HG02759 (cell line): ENCODE measurements around the gene STRA6.
"Not testable (repeated sequence)": the region's sequence is repeated elsewhere in the genome, so short reads cannot be mapped to it uniquely, and the experiment has no call there.

Experiments used
- ATAC-seq: cut with Tn5 transposase; IDR thresholded peaks from one replicate; pipeline ENCODE4 v1.9.1; 2021; ENCODE audit warnings: mild to moderate bottlenecking, moderate library complexity; ENCODE audit not compliant: unreplicated experiment

STRA6 gene

DNA sequence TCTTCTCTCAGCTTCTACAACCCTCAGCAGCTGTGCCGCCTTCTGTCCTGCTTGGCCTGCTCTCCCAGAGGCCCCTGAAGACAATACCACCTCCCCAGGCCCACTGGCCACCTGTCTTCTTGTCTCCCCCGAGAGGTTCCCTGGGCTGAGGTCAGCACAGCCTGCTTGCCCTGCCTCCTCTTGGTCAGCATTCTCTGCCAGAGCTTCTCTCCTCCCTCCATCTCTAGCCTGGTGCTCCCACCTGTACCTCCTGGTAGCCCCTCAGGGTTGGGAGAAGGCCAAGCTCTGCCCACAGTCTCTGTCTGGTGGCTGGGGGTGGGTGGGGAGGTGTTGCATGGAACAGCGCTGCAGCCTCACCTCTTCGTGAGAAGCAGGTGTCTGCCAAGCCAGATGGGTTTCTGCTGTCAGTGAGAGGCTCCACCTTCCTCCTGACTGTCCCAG lies 34.7 kb downstream of the STRA6 start:
- ATAC-seq, result no peak

DNA sequence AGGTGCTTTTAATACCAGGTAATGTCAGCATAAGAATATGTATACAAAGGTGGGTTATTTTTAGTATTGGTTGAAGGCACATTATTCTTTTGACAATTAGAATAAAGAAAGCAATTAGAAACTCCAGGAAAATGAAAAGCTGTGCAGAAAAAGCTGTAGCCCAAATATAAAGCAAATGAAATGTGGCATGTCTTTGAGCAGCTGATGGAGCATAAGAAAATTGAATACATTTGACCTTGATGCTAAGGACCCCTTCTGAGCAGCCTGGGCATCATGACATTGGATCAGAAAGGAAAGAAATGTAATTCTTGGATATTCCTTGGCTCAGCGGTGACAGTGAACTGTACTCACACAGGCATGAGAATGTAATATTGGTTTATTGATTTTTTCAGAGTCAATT lies 37.1 kb downstream of the STRA6 start:
- ATAC-seq, result no peak

DNA sequence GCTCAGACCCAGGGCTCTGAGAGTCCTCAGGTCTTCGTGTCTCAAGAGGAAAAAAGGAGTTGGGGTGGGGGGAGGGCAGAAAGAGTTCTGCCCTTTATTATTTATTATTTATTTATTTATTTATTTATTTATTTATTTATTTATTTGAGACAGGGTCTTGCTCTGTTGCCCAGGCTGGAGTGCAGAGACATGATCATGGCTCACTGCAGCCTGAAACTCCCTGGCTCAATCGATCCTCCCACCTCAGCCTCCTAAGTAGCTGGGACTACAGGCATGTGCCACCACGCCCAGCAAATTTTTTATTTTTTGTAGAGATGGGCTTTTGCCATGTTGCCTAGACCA lies 40.4 kb downstream of the STRA6 start:
- ATAC-seq, result not testable (repeated sequence)

DNA sequence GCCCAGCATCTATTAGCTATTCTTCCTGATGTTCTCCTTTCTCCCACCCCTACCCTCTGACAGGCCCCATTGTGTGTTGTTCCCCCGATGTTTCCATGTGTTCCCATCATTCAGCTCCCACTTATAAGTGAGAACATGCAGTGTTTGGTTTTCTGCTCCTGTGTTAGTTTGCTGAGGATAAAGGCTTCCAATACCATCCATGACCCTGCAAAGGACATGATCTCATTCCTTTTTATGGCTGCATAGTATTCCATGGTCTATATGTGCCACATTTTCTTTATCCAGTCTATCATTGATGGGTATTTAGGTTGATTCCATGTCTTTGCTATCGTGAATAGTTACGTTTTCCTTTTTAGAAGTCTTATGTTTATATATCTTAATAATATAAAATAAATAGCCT lies 42.2 kb downstream of the STRA6 start:
- ATAC-seq, result not testable (repeated sequence)

DNA sequence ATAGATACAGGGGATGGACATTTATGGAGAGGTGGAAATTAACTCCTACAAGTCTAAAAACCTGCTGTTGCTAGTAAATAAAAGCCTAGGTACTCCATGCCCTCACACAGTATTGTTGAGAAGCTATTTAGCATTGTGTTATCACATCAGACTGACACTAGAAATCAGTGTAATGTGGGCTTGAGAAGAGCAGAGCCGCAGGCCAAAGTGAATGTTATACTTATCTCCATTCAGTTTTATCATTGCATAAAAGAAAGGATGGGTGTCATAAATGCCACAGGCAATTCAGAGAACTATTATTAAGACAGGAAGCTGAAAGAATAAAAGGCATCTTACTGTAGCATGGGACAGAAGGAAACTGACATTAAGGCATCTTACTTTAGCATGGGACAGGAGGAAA lies 42.8 kb downstream of the STRA6 start:
- no peak for ATAC-seq

DNA sequence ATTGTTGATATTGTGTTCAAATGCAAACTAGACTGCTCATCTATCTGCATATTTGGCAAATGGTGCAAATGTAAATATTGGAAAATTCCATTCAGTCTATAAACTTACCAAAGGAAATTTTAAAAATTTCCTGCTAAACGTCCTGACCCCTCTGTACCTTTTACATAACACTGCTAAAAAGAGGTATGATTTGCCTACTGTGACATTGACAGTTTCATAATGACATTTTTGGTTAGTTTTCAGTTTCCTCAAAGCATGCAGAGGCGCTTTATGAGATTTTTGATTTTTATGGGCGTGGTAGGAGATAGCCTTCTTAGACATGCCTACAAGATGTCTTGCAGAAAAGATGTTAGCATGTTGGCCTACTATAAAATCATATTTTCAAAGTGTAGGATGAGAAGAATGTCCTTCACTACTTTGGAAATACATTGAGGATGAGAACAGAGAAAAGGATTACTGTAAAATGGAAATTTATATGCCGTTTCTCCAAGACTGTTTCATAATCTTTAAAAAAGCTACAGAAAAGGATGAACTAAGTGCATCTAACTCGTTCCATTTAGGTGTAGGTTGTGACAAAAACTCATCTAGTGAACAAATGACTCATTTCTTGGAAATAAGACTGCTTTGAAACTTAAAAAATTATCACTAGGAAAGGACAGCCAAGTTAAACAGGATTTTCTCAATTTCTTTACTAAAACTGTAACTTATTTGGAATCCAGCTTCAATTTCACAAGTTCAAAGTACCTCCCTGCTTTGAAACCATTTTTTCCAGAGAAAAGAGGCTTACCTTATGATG lies 43.5 kb downstream of the STRA6 start:
- peak; percentile 54 for ATAC-seq

DNA sequence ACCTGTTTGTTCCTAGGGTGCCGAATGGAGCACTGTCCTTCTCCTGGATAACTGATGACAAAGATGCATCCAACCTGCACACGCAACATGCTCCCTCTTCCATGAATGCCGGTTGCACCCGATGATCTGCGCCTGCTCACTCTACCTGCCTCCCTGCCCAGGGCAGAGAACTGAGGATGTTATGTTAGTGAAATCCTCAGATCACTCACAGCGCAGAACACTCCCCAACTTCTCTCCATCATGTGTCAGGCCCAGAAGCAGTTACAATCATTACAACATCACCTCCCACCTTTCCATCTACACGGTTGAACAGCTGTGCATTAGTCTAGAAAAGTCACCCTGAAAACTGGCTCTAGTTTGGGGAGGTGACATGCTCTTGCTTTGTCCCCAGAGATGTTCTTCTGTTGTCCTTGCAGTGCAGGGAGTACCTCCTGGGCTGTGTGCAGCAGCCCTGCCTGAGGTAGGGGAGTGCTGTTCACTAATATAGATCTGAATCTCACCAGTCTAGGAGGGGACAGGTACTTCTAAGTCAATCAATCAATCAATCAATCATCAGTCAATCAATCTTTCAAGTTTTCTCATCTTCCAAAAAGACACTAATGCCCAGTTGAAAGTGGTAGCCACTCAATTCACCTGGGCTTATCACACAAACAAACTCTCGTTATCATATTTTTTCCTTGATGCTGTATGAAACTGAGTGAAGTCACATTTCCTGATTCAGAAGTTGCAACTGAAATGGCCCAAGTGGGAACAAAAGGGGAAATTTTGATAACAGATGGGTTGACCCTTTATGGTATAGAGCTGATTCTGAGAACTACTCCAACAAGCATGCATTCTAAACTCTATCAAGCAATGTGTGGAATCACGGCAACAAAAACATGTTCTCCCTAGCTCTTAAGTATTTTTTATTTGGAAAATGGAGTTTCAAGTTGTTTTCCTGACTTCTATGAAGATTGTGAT lies 44.4 kb downstream of the STRA6 start:
- ATAC-seq, result no peak

DNA sequence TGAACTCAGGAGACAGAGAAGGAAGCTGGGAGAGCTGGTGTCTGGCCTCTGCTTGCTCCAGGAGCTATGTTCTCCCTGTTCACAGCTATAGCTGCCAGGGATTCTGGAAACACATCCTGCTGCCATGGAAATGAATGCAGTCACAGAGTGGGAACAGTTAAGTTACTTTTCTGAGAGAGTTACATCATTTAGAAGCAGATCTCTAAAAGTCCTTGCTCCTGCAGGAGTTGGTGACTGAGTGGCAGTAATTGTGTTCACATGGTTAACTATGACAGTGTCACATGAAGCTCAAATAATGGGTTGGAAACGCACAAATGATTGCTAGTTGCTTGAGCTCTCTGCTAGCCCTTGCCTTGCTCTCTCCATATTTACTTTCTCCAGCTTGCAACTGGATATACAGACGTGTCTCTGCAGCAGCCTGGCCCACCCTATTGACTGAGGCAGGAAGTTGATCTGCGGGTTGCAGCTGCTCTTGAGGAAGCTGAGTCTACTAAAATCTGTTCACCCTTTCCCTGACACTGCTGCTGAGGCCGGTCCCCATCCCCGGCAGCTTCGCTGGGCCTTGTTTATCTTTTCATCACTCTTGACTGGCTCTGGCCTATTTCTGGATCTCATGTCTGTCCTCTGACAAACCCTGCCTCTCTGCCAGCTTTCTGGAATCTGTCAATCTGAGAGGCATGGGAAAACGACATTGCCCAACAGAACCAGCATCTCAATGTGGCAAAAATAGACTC lies 45.7 kb downstream of the STRA6 start:
- no peak for ATAC-seq

DNA sequence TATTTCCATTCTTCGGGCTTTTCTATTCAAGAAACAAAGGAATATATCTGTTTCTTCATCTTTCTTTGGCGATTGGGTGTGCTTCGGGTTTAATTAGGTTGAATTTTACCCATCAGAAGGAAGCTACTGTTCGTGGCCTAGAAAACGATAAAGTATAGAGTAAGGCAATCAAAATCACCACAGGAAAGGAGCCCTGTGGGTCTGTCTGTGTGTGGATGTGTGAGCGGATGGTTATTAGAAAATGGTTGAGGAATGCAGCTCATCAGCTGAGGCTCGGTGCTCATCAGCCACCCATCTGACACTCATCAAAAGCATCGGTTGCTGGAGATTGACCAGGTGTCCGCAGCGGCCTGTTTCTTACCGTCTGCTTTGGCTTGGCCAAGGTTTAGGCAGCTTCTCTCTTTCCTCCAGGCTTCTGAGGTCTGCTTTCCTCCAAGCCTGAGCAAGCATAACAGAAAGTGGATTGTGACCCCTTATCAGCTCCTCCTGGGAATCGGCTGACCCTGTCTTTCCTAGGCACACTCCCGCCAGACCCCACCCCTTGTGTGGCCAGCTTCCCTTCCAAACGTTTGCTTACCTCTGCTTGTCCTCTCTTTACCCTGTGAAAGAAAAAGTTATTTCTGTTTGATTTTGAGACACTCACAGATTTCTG lies 46.7 kb downstream of the STRA6 start:
- no peak for ATAC-seq

DNA sequence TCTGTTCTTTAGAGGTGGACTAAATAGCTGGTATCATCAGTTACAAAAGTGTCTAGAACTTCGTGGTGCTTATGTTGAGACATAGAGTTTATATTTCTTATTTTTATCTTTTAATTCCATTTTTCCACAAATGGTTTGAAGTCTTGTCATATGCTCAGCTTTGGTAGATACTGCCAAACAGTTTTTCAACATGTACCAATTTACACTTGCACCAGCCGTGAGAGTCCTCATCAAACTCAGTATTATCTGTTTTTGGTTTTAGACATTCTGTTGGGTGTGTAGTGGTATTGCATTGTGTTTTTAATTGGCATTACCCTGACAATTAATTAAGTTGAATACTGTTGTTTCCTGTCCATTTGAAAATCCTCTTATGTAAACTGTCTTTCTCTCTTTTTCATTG lies 55.5 kb downstream of the STRA6 start:
- ATAC-seq, result no peak

DNA sequence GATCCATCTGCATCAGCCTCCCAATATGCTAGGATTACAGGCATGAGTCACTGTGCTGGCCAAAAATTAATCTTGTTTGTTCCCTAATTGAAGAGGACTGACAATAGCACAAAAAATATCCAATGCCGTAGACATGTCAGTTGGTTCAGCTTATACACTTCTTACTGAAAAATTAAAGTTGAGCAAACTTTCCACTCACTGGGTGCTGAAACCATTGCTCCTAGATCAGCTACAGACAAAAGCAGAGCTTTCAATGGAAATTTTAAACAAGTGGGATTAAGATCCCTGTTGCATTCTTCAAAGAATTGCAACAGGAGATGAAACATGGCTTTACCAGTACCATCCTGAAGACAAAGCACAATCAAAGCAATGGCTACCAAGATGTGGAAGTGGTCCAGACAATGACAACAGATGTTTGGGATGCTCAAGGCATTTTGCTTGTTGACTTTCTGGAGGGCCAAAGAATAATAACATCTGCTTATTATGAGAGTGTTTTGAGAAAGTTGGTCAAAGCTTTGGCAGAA lies 56.2 kb downstream of the STRA6 start:
- no peak for ATAC-seq

DNA sequence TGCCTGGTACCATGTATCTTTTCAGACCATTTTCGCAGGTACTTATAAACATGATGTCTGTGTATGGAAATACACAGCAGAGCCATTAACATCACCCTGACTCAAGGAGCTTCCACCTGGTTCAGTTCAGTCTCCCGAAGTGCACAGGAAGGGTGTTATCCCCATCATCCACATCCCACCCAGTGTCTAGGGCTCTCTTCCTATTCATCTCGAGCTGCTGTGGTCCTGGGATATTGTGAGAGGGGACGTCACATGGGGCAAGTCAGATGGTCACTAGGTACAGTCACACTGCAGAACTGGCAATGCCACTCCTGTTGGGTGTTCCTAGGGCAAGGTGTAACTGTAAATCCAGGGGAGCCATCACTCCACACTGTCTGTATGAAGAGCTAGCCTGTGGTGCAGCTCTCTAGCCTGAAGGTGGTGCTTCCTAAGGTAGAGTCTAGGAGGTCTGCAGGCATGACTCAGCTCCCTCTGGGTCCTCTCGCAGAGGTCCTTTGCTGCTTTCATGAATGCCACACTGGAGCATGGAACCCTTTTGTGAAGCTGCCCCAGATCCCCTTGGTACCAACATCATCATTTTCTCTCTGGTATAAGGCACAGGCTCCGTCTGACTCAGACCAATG lies 58.3 kb downstream of the STRA6 start:
- no peak for ATAC-seq

DNA sequence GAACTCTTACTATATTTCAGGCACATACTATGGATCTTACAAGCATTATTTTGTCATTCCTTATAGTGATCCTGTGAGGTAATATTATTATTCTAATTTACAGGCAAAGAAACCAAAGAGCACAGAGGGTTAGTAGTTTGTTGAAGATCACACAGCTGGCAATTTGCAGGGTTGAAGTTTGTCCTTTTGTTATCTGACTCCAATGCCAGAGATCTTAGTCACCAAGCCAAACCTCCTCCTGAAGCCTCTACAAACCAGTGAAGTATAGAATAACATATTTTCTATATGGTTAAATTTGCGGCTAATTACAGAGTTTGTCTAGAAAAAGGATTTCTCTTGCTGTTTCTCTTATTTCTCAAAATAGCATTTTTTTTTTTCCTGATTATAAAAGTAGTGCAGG lies 61.0 kb downstream of the STRA6 start:
- ATAC-seq, result no peak

DNA sequence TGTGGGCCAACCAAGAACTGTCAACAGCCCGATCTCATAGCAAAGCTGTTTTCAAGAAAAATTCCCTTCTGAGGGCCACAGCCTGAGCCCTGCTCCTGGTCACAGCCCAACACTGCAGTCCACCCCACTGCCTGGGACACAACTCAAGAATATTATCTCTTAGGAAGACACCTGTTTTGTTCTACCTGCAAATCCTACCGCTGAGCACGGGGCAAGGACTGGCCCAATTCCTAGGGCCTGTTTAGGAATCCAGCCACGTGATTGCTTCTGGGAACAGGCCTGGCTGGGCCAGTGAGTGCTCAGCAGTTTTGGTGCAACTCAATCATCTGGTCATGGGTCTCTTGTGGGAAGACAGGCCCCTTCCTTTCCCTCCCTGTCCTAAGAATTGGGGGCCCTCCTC lies 63.9 kb downstream of the STRA6 start:
- ATAC-seq, result no peak

DNA sequence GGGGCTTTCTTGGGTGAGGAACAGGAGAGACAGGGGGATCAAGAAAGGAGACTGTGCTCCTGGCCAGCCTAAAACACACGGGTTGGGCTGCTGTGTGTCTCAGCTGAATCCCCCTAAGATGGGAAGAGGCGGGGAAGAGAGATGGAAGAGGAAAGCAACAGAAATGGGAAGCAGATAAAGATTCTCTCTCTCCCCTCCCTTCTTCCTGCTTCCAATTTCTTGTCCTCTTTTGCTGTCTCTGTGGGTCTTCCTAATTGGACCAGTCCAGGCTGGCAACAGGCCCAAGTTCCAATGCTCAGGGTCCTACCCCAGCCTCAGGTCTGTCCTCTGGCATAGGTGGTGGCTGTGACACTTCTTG lies 65.1 kb downstream of the STRA6 start:
- no peak for ATAC-seq

DNA sequence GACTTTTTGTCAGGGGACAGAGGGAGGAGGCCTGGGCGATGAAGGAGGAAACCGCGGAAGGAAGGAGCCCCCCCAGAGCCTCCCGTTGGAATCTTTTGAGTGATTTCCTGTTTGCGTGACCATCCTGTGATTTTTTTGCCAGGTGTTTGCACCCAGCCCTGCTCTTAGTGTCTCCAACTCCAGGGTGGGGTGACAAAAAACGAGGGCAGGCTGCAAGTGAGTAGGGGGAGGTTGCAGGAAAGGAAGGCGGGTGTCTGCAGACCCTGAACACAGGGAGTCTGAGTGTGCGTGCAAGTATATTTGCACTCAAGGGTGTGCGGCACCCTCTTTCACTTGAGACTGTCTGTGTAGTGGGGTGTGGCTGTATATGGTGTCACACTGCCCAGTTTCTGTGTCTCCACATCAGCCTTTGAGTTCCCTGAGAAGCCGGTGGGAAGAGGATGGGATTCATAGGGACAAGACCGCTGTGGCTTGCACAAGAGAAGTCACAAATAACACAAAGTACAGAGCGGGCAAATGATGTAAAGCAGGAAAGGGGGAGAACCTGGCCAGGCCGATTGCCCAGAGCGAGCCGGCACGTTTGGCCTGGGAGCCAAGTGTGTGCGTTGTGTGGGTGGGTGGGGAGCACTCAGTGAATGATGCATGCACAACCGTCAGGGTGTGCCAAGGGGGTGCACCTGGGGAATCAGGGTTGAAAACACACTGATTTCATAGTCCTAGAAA lies 65.6 kb downstream of the STRA6 start:
- no peak for ATAC-seq

DNA sequence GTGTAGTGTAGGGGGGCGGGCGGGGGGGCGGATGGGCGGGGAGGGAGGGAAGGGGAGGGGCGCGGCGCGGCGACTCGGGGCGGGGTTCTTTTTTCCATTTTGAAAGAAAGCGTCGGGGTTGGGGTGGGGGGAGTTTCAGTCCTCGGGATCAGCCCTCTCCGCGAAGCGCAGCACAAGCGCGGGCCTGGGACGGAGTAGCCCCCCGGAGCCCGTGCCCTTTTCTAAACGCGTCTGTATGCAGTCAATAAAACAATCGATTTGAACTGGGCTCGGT lies 66.1 kb downstream of the STRA6 start:
- ATAC-seq, result no peak

DNA sequence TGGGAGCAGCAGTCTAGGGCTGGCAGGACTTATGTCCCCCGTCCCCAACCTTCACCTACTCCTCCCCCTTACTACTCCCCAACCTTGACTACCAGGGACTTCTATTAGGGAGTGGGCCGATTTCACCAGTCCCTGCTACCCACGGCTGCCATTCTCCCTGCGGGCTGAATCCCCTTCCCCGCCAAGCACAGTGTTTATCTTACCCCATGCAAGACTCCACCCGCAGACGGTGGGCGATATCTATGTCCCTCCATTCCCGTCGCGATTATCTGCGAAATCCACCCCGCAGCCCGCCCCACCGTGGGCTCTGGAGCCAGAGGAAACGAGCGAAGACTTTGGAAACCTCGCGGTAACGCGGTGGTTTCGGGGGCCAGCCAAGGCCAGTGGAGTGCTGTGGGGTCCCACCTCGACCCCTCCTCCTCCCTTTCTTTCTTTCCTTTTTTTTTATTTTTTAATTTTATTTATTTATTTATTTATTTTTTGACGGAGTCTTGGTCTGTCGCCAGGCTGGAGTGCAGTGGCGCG lies 67.5 kb downstream of the STRA6 start:
- ATAC-seq, result no peak

DNA sequence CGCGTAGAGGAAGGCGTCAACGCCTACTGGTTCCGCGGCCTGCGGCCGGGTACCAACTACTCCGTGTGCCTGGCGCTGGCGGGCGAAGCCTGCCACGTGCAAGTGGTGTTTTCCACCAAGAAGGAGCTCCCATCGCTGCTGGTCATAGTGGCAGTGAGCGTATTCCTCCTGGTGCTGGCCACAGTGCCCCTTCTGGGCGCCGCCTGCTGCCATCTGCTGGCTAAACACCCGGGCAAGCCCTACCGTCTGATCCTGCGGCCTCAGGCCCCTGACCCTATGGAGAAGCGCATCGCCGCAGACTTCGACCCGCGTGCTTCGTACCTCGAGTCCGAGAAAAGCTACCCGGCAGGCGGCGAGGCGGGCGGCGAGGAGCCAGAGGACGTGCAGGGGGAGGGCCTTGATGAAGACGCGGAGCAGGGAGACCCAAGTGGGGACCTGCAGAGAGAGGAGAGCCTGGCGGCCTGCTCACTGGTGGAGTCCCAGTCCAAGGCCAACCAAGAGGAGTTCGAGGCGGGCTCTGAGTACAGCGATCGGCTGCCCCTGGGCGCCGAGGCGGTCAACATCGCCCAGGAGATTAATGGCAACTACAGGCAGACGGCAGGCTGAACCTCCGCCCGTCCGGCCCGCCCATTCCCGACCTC lies 68.1 kb downstream of the STRA6 start:
- no peak for ATAC-seq
